ENCODE results near the gene SIK3.

DNA sequence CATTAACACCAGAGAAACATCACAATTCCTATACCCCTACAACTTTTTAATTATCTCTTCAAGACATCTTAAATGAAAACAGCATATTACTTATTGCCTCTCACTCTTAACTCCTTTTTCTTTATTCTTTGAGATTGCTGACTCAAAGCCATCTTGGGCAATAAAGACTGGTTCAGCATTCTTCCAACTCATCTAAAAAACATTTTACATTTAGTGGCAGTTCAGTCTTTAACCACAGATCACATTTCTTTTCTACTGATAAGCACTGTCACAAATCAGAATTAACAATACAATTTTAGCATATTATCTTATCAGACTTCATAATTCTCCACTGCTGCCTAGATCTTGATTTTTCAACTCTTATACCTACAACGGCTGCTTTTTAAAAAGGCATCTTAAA is 34.0 kb downstream of the SIK3 start:
- no peak for TF ChIP-seq CTCF (IDR thresholded peaks at IDR 0.05; ENCODE audit: low read depth, low read length)
- no peak for TF ChIP-seq POLR2A (IDR thresholded peaks at IDR 0.05; ENCODE audit: extremely low read depth, insufficient read length)
- no peak for TF ChIP-seq MAX (IDR thresholded peaks at IDR 0.05; ENCODE audit: low read depth, low read length)
